GM18511 (cell line): ENCODE measurements around the gene C1orf74.
A peak's percentile ranks its signal among the peaks of the same experiment; 100 is the strongest.

Source experiments
- ATAC-seq: cut with Tn5 transposase; IDR thresholded peaks from one replicate; pipeline ENCODE4 v1.9.1; 2021; ENCODE audit warnings: mild to moderate bottlenecking, moderate library complexity; ENCODE audit not compliant: unreplicated experiment

The C1orf74 gene

GRCh38 chr1:209747580-209748262 lies 36.6 kb downstream of the C1orf74 start:
- peak; percentile 77 for ATAC-seq

GRCh38 chr1:209746451-209747165 lies 37.8 kb downstream of the C1orf74 start:
- no peak for ATAC-seq

- peak; percentile 25 for ATAC-seq
These were observed 41.2 kb downstream of the C1orf74 start for GRCh38 chr1:209743145-209743482.

GRCh38 chr1:209742409-209743144 lies 41.8 kb downstream of the C1orf74 start:
- no peak for ATAC-seq

GRCh38 chr1:209741889-209742288 lies 42.5 kb downstream of the C1orf74 start:
- ATAC-seq: no peak

- no peak for ATAC-seq
These were observed 43.2 kb downstream of the C1orf74 start for GRCh38 chr1:209741193-209741592.

GRCh38 chr1:209738270-209738669 lies 46.1 kb downstream of the C1orf74 start:
- ATAC-seq: no peak

GRCh38 chr1:209737118-209737505 lies 47.2 kb downstream of the C1orf74 start:
- no peak for ATAC-seq

- no peak for ATAC-seq
These were observed 47.8 kb downstream of the C1orf74 start for GRCh38 chr1:209736490-209737117.

GRCh38 chr1:209733409-209734192 lies 50.8 kb downstream of the C1orf74 start:
- no peak for ATAC-seq

GRCh38 chr1:209732725-209733124 lies 51.6 kb downstream of the C1orf74 start:
- no peak for ATAC-seq

- no peak for ATAC-seq
These were observed 54.9 kb downstream of the C1orf74 start for GRCh38 chr1:209729436-209729835.
